ENCODE measurements around the gene MANSC4. TPM values are rescaled to one million over a fixed set of nuclear protein-coding genes. Genes with fewer than 3 reads are reported as not detected.
A peak's percentile ranks its signal among the peaks of the same experiment; 100 is the strongest.
"Not testable (repeated sequence)": the region's sequence is repeated elsewhere in the genome, so short reads cannot be mapped to it uniquely, and the experiment has no call there.

The MANSC4 gene
- total RNA-seq, 2 experiments from 2014 or later, result not detected

DNA sequence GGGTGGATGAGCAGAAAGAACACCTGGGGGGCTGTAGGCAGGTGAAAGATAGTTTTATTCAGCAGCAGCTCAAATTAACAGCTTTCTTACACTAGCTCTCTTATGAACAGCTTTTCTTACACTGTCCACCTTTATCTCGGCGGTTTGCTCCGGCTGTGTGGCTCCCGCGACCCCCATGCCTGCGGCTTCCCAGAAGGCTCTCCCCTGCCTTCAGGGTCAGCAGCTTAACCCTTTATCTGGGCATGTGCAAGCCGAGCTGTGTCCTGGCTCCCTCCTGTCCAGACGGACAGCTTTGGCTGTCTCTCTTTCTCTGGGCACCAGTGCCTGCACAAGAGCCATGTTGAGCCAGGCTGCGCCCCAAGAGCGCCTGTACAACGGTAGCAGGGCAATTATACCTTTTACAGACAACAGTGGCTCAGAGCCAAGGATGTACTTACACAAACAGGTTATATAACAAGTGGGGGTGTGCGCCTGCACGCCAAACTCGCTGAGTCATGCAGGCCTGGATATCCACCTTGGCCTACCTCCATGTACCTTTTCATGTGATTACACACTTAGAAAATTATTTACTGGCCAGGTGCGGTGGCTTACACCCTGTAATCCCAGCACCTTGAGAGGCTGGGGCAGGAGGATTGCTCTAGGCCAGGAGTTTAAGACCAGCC lies 28.5 kb downstream of the MANSC4 start:
- Histone ChIP-seq H3K4me3 (ENCODE audit: low read depth, low read length, poor library complexity, severe bottlenecking) (no peak overlapping the region), H3K36me3 (ENCODE audit: insufficient read depth, low read length) (peaks cover 65% of the 10 kb centered on the region), H3K4me2 (ENCODE audit: low read length) (no peak overlapping the region), H3K27ac (ENCODE audit: low read depth, low read length, poor library complexity, severe bottlenecking) (no peak overlapping the region), H2AFZ (ENCODE audit: low read length) (no peak overlapping the region), H3K4me1 (ENCODE audit: insufficient read depth, low read length, poor library complexity, severe bottlenecking) (no peaks in the 10 kb centered on the region), H3K79me2 (ENCODE audit: insufficient read depth, low read depth, low read length) (no peaks in the 10 kb centered on the region), H4K20me1 (ENCODE audit: insufficient read depth, low read length) (no peaks in the 10 kb centered on the region), H3K9me3 (ENCODE audit: low read length) (no peaks in the 10 kb centered on the region), H3K9me2 (ENCODE audit: insufficient read depth, low read length) (no peaks in the 10 kb centered on the region)
- ChIA-PET CTCF (ENCODE audit: unreplicated experiment) (no interaction called here), POLR2A (no interaction called here)
- BruUV-seq (replicated peaks), result no TSS peak
- DNase-seq (ENCODE audit: low spot score), result peak; percentile 13
- TF ChIP-seq, protein P1, sequence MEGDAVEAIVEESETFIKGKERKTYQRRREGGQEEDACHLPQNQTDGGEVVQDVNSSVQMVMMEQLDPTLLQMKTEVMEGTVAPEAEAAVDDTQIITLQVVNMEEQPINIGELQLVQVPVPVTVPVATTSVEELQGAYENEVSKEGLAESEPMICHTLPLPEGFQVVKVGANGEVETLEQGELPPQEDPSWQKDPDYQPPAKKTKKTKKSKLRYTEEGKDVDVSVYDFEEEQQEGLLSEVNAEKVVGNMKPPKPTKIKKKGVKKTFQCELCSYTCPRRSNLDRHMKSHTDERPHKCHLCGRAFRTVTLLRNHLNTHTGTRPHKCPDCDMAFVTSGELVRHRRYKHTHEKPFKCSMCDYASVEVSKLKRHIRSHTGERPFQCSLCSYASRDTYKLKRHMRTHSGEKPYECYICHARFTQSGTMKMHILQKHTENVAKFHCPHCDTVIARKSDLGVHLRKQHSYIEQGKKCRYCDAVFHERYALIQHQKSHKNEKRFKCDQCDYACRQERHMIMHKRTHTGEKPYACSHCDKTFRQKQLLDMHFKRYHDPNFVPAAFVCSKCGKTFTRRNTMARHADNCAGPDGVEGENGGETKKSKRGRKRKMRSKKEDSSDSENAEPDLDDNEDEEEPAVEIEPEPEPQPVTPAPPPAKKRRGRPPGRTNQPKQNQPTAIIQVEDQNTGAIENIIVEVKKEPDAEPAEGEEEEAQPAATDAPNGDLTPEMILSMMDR (conservative IDR thresholded peaks at IDR 0.05; ENCODE audit: low read length), result no peak
- no peak for TF ChIP-seq EZH2phosphoT487 (IDR thresholded peaks at IDR 0.05; ENCODE audit: borderline replicate concordance, low read depth, low read length)
- intact Hi-C loops (cut with micrococcal nuclease; ENCODE audit: unreplicated experiment), result no loop called here

DNA sequence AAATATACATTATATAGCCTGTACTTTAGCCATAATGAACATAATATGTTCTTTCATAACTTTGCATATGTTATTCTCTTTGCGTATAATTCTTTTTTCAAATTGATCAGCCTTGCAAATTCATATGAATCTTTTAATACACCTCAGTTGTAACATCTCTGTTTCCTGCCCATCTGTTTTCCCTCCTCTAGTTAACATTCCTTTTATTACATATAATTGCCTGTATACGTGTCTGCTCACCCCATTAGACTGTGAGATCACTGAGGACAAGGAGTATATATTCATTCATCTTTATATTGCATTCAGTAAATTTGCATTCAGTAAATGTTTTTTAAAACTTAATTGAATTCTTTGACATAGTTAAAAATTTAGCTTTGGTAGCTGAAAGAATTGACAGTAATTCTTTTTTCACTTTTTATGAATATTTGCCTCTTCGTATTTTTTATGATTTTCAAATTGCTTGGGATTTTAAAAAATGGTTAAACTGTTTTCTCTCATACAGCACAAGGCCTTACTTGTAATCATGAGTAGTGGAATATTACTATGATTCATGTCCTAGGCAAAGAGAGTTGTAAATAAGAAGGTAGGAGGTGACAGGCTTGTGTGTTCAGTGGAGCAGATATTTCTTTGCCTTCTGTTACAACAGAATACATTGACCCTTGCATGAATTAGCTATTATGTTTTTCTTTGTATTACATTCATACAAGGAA lies 32.8 kb downstream of the MANSC4 start:
- no peak overlapping the region for H2AFZ ChIP-seq (ENCODE audit: low read length)
- TF ChIP-seq EZH2phosphoT487 (IDR thresholded peaks at IDR 0.05; ENCODE audit: borderline replicate concordance, low read depth, low read length), result no peak
- TF ChIP-seq, protein P1 (conservative IDR thresholded peaks at IDR 0.05; ENCODE audit: low read length), result no peak
- no peaks in the 10 kb centered on the region for H3K79me2 ChIP-seq (ENCODE audit: insufficient read depth, low read depth, low read length)
- peaks cover 76% of the 10 kb centered on the region for H3K36me3 ChIP-seq (ENCODE audit: insufficient read depth, low read length)
- ChIA-PET CTCF (ENCODE audit: unreplicated experiment) (no interaction called here), POLR2A (interaction anchor here (0.6 to 1.0 kb wide), 3 partner anchors 11 to 40 kb away, joined by 3 read pairs; no protein-coding TSS in a partner anchor)
- H3K9me3 ChIP-seq (ENCODE audit: low read length), result no peaks in the 10 kb centered on the region
- no peak for DNase-seq (ENCODE audit: low spot score)
- no TSS peak for BruUV-seq (replicated peaks)
- H3K4me1 ChIP-seq (ENCODE audit: insufficient read depth, low read length, poor library complexity, severe bottlenecking), result no peaks in the 10 kb centered on the region
- no peak overlapping the region for H3K27ac ChIP-seq (ENCODE audit: low read depth, low read length, poor library complexity, severe bottlenecking)
- H4K20me1 ChIP-seq (ENCODE audit: insufficient read depth, low read length), result no peaks in the 10 kb centered on the region
- H3K9me2 ChIP-seq (ENCODE audit: insufficient read depth, low read length), result no peaks in the 10 kb centered on the region
- intact Hi-C loops (cut with micrococcal nuclease; ENCODE audit: unreplicated experiment), result no loop called here
- H3K4me2 ChIP-seq (ENCODE audit: low read length), result no peak overlapping the region
- H3K4me3 ChIP-seq (ENCODE audit: low read depth, low read length, poor library complexity, severe bottlenecking), result no peak overlapping the region

DNA sequence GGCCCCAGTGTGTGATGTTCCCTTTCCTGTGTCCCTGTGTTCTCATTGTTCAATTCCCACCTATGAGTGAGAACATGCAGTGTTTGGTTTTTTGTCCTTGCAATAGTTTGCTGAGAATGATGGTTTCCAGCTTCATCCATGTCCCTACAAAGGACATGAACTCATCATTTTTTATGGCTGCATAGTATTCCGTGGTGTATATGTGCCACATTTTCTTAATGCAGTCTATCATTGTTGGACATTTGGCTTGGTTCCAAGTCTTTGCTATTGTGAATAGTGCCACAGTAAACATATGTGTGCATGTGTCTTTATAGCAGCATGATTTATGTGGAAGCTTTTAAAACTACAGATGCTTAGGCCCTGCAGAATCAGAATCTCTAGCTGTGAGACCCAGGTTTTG lies 34.3 kb downstream of the MANSC4 start:
- POLR2A ChIA-PET; H3K79me2 ChIP-seq (ENCODE audit: insufficient read depth, low read depth, low read length); intact Hi-C loops (cut with micrococcal nuclease; ENCODE audit: unreplicated experiment); DNase-seq (ENCODE audit: low spot score); H3K4me3 ChIP-seq (ENCODE audit: low read depth, low read length, poor library complexity, severe bottlenecking); H3K27ac ChIP-seq (ENCODE audit: low read depth, low read length, poor library complexity, severe bottlenecking); H3K4me1 ChIP-seq (ENCODE audit: insufficient read depth, low read length, poor library complexity, severe bottlenecking); H4K20me1 ChIP-seq (ENCODE audit: insufficient read depth, low read length); H3K9me2 ChIP-seq (ENCODE audit: insufficient read depth, low read length); CTCF ChIA-PET (ENCODE audit: unreplicated experiment); H2AFZ ChIP-seq (ENCODE audit: low read length); BruUV-seq (replicated peaks); H3K4me2 ChIP-seq (ENCODE audit: low read length); H3K9me3 ChIP-seq (ENCODE audit: low read length): not testable (repeated sequence)
- H3K36me3 ChIP-seq (ENCODE audit: insufficient read depth, low read length), result peaks cover 71% of the 10 kb centered on the region

Data from OCI-LY7 (cell line).